Measurements from ENCODE around the gene ACSL3.

DNA sequence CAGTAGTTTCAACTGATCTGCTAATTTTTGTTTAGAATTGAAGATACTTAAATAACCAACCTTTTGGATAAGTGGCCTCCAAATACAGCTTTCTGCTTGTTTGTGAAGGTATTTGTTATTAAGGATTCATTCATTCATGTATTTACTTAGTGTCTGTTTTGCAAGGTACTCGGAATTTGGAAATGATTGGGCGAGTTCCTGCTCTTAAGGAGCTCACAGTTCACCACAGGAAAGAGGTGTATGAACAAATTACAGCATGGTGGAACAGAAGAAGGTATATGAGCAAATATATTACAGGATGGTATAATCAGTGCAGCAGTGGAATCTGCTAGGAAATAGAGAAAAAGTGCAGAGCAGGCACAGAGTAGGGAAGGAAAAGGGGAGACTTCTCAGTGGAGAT is 4.5 kb downstream of the ACSL3 start:
- TF ChIP-seq POLR2A (IDR thresholded peaks at IDR 0.05), result no peak
- TF ChIP-seq, protein P1, sequence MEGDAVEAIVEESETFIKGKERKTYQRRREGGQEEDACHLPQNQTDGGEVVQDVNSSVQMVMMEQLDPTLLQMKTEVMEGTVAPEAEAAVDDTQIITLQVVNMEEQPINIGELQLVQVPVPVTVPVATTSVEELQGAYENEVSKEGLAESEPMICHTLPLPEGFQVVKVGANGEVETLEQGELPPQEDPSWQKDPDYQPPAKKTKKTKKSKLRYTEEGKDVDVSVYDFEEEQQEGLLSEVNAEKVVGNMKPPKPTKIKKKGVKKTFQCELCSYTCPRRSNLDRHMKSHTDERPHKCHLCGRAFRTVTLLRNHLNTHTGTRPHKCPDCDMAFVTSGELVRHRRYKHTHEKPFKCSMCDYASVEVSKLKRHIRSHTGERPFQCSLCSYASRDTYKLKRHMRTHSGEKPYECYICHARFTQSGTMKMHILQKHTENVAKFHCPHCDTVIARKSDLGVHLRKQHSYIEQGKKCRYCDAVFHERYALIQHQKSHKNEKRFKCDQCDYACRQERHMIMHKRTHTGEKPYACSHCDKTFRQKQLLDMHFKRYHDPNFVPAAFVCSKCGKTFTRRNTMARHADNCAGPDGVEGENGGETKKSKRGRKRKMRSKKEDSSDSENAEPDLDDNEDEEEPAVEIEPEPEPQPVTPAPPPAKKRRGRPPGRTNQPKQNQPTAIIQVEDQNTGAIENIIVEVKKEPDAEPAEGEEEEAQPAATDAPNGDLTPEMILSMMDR (IDR thresholded peaks at IDR 0.05), result no peak

All from prostate gland (tissue), 2 donors.